WTC11 (cell line): Measurements from ENCODE around the gene ECT2L. TPM values are rescaled to one million over a fixed set of nuclear protein-coding genes. Genes with fewer than 3 reads are reported as not detected.

ENCODE experiments used
- ATAC-seq: fragments of 200-7000 bp; cut with Tn5 transposase; 2 replicates; pipeline ENCODE4 v1.10.0; 2021; ENCODE audit warnings: mild to moderate bottlenecking, moderate library complexity
- CTCF ChIA-PET: fragments of 300-600 bp; sonication (Branson Sonifier 250); formaldehyde crosslinking; loops from one replicate; lab custom pipeline; 2021; ENCODE audit warnings: antibody characterized with exemption; lab: Charles Lee
- POLR2A ChIA-PET: fragments of 350-600 bp; sonication (Branson Sonifier 250); formaldehyde crosslinking; loops from one replicate; lab custom pipeline; 2021; ENCODE audit warnings: antibody characterized with exemption; lab: Charles Lee
- DNase-seq: peaks from one replicate; pipeline ENCODE4 v3.0.0; 2021; ENCODE audit warnings: low spot score
- H3K27ac Mint-ChIP-seq: 2 replicates; pipeline ENCODE4 v1.8.0; 2021; ENCODE audit warnings: mixed read lengths
- H3K27me3 Mint-ChIP-seq: 2 replicates; pipeline ENCODE4 v1.8.0; 2021; ENCODE audit warnings: low read depth, mild to moderate bottlenecking, moderate library complexity, mixed read lengths
- H3K36me3 Mint-ChIP-seq: 2 replicates; pipeline ENCODE4 v1.8.0; 2021; ENCODE audit warnings: mixed read lengths
- H3K4me1 Mint-ChIP-seq: 2 replicates; pipeline ENCODE4 v1.8.0; 2022; ENCODE audit warnings: mixed read lengths
- H3K4me3 Mint-ChIP-seq: 2 replicates; pipeline ENCODE4 v1.8.0; 2021; ENCODE audit warnings: mild to moderate bottlenecking, moderate library complexity, mixed read lengths
- H3K9me3 Mint-ChIP-seq: 2 replicates; pipeline ENCODE4 v1.8.0; 2021; ENCODE audit warnings: mixed read lengths
- AFF4 ChIP-seq: sonication (generic); formaldehyde crosslinking; IDR thresholded peaks from 2 replicates; pipeline ENCODE4 v1.8.1; 2023; ENCODE audit warnings: mild to moderate bottlenecking, missing genetic modification reagents, borderline replicate concordance
- ATF1 ChIP-seq: sonication (generic); formaldehyde crosslinking; IDR thresholded peaks from 2 replicates; pipeline ENCODE4 v1.8.1; 2023; ENCODE audit warnings: mild to moderate bottlenecking, moderate library complexity, missing genetic modification reagents
- CREB1 ChIP-seq: sonication (generic); formaldehyde crosslinking; IDR thresholded peaks from 2 replicates; pipeline ENCODE4 v1.8.0; 2023; ENCODE audit warnings: mild to moderate bottlenecking, missing genetic modification reagents
- ESRRA ChIP-seq: sonication (generic); formaldehyde crosslinking; IDR thresholded peaks from 2 replicates; pipeline ENCODE4 v1.8.1; 2022; ENCODE audit warnings: mild to moderate bottlenecking, missing genetic modification reagents, borderline replicate concordance
- FOXP1 ChIP-seq: sonication (generic); formaldehyde crosslinking; IDR thresholded peaks from 2 replicates; pipeline ENCODE4 v1.8.0; 2022; ENCODE audit warnings: missing genetic modification reagents, mild to moderate bottlenecking, moderate library complexity, borderline replicate concordance
- GRHL2 ChIP-seq: fragments of 250-450 bp; sonication (Bioruptor Pico); IDR thresholded peaks from 2 replicates; pipeline ENCODE4 v1.8.0; 2022; ENCODE audit warnings: mild to moderate bottlenecking, moderate library complexity; ENCODE audit not compliant: insufficient replicate concordance, severe bottlenecking
- GTF2I ChIP-seq: fragments of 250-450 bp; sonication (Bioruptor Pico); conservative IDR thresholded peaks from 2 replicates; pipeline ENCODE4 v1.4.0; 2021; ENCODE audit warnings: mild to moderate bottlenecking
- NFE2L1 ChIP-seq: sonication (generic); formaldehyde crosslinking; IDR thresholded peaks from 2 replicates; pipeline ENCODE4 v1.8.1; 2023; ENCODE audit warnings: missing genetic modification reagents
- NFYB ChIP-seq: sonication (generic); formaldehyde crosslinking; conservative IDR thresholded peaks from 2 replicates; pipeline ENCODE4 v1.8.0; 2022; ENCODE audit warnings: low read depth, missing genetic modification reagents
- NR2C2 ChIP-seq: sonication (generic); formaldehyde crosslinking; IDR thresholded peaks from 2 replicates; pipeline ENCODE4 v1.8.0; 2022; ENCODE audit warnings: mild to moderate bottlenecking, missing genetic modification reagents
- NR3C1 ChIP-seq: sonication (generic); formaldehyde crosslinking; conservative IDR thresholded peaks from 2 replicates; pipeline ENCODE4 v1.8.1; 2023; ENCODE audit warnings: low read depth, mild to moderate bottlenecking, missing genetic modification reagents
- SMAD3 ChIP-seq: sonication (generic); formaldehyde crosslinking; IDR thresholded peaks from 2 replicates; pipeline ENCODE4 v1.8.0; 2022; ENCODE audit warnings: missing genetic modification reagents, mild to moderate bottlenecking, borderline replicate concordance
- SP1 ChIP-seq: sonication (generic); formaldehyde crosslinking; conservative IDR thresholded peaks from 2 replicates; pipeline ENCODE4 v1.8.1; 2022; ENCODE audit warnings: missing genetic modification reagents
- STAT6 ChIP-seq: sonication (generic); formaldehyde crosslinking; conservative IDR thresholded peaks from 2 replicates; pipeline ENCODE4 v1.8.1; 2023; ENCODE audit warnings: mild to moderate bottlenecking, low read depth, missing genetic modification reagents, moderate library complexity
- TEAD1 ChIP-seq: sonication (generic); formaldehyde crosslinking; IDR thresholded peaks from 2 replicates; pipeline ENCODE4 v1.8.0; 2022; ENCODE audit warnings: mild to moderate bottlenecking, missing genetic modification reagents
- TEAD4 ChIP-seq: sonication (generic); formaldehyde crosslinking; IDR thresholded peaks from 2 replicates; pipeline ENCODE4 v1.8.0; 2022; ENCODE audit warnings: mild to moderate bottlenecking, missing genetic modification reagents
- ZBTB43 ChIP-seq: sonication (generic); formaldehyde crosslinking; IDR thresholded peaks from 2 replicates; pipeline ENCODE4 v1.8.1; 2023; ENCODE audit warnings: mild to moderate bottlenecking, missing genetic modification reagents
- ZNF423 ChIP-seq: fragments of 250-450 bp; sonication (Bioruptor Pico); IDR thresholded peaks from 2 replicates; pipeline ENCODE4 v2.1.2; 2022; ENCODE audit warnings: mild to moderate bottlenecking, moderate library complexity
- ZNF532 ChIP-seq: fragments of 250-450 bp; sonication (Bioruptor Pico); IDR thresholded peaks from 2 replicates; pipeline ENCODE4 v1.9.0; 2021; ENCODE audit warnings: mild to moderate bottlenecking, borderline replicate concordance
- total RNA-seq: library from RNA; stranded (reverse); gene quantifications from 3 replicates; pipeline ENCODE4 v1.2.3, GENCODE V29; 2021
- TF ChIP-seq, protein P1 (sequence below): sonication (generic); formaldehyde crosslinking; IDR thresholded peaks from 2 replicates; pipeline ENCODE4 v1.8.0; 2022; ENCODE audit warnings: missing genetic modification reagents

Gene ECT2L
- total RNA-seq, 1 experiment from 2014 or later, result not detected

GRCh38 chr6:138787138-138787537 is 8.7 kb upstream of the ECT2L start:
- Mint-ChIP-seq H3K9me3 (no peaks in the 10 kb centered on the region), H3K4me1 (no peaks in the 10 kb centered on the region), H3K27ac (no peak overlapping the region), H3K36me3 (no peaks in the 10 kb centered on the region), H3K27me3 (no peaks in the 10 kb centered on the region), H3K4me3 (no peak overlapping the region)
- ATAC-seq (no peak), DNase-seq (no peak)
- ChIA-PET CTCF (interaction anchor here (0.6 kb wide), 1 partner anchor 107 kb away, joined by 3 read pairs; no protein-coding TSS in a partner anchor), POLR2A (no interaction called here)
- TF ChIP-seq NR2C2 (CRISPR knock-in tag) (no peak), NFYB (CRISPR knock-in tag) (no peak), SP1 (CRISPR knock-in tag) (no peak), CREB1 (CRISPR knock-in tag) (no peak), GTF2I (CRISPR knock-in tag) (no peak), NR3C1 (no peak), SMAD3 (no peak), ATF1 (CRISPR knock-in tag) (no peak), STAT6 (CRISPR knock-in tag) (no peak), AFF4 (no peak), FOXP1 (CRISPR knock-in tag) (no peak), ESRRA (CRISPR knock-in tag) (no peak), NFE2L1 (CRISPR knock-in tag) (no peak), GRHL2 (CRISPR knock-in tag) (no peak), ZNF423 (no peak), TEAD1 (CRISPR knock-in tag) (no peak)
- TF ChIP-seq, protein P1, sequence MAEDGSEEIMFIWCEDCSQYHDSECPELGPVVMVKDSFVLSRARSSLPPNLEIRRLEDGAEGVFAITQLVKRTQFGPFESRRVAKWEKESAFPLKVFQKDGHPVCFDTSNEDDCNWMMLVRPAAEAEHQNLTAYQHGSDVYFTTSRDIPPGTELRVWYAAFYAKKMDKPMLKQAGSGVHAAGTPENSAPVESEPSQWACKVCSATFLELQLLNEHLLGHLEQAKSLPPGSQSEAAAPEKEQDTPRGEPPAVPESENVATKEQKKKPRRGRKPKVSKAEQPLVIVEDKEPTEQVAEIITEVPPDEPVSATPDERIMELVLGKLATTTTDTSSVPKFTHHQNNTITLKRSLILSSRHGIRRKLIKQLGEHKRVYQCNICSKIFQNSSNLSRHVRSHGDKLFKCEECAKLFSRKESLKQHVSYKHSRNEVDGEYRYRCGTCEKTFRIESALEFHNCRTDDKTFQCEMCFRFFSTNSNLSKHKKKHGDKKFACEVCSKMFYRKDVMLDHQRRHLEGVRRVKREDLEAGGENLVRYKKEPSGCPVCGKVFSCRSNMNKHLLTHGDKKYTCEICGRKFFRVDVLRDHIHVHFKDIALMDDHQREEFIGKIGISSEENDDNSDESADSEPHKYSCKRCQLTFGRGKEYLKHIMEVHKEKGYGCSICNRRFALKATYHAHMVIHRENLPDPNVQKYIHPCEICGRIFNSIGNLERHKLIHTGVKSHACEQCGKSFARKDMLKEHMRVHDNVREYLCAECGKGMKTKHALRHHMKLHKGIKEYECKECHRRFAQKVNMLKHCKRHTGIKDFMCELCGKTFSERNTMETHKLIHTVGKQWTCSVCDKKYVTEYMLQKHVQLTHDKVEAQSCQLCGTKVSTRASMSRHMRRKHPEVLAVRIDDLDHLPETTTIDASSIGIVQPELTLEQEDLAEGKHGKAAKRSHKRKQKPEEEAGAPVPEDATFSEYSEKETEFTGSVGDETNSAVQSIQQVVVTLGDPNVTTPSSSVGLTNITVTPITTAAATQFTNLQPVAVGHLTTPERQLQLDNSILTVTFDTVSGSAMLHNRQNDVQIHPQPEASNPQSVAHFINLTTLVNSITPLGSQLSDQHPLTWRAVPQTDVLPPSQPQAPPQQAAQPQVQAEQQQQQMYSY (CRISPR knock-in tag), result no peak

GRCh38 chr6:138796771-138797170 is 884 bp downstream of the ECT2L start:
- ChIA-PET POLR2A (interaction anchor here (1.4 kb wide), 1 partner anchor 191 kb away, joined by 4 read pairs; the partner anchor contains the start of gene REPS1), CTCF (no interaction called here)
- TF ChIP-seq ZNF423 (no peak), ATF1 (CRISPR knock-in tag) (no peak), ZBTB43 (CRISPR knock-in tag) (no peak), ZNF532 (CRISPR knock-in tag) (no peak), NR2C2 (CRISPR knock-in tag) (no peak), SP1 (CRISPR knock-in tag) (no peak), TEAD4 (CRISPR knock-in tag) (no peak)

More at GRCh38 chr6:138796771-138797170, 884 bp downstream of the ECT2L start:
- ATAC-seq (no peak), DNase-seq (no peak)
- Mint-ChIP-seq H3K36me3 (no peaks in the 10 kb centered on the region), H3K4me3 (peak overlapping the region; percentile 71), H3K4me1 (peaks cover 8% of the 10 kb centered on the region; the same call in 1 of the 2 replicates), H3K9me3 (peaks cover 9% of the 10 kb centered on the region; the same call in 1 of the 2 replicates), H3K27ac (no peak overlapping the region), H3K27me3 (peaks cover 8% of the 10 kb centered on the region; the same call in 1 of the 2 replicates)
